Body of pancreas (tissue), 4 donors: ENCODE measurements around the gene CGB7.

ENCODE experiments used
- POLR2A ChIP-seq, 3 donors: fragments of 450-650 bp; IDR thresholded peaks; one replicate each; pipeline ENCODE4 v1.6.1; 2016; ENCODE audit warnings: antibody characterized with exemption in 3 of 3, mild to moderate bottlenecking in 2 of 3
- TF ChIP-seq, protein P1 (sequence below), 7 experiments: fragments of 450-650 bp in 4 of 7; fragments of 200-600 bp in 3 of 7; sonication (generic) in 3 of 7; IDR thresholded peaks; one replicate each; pipeline ENCODE4 v1.5.1; 2016 to 2019; ENCODE audit warnings: antibody characterized with exemption in 7 of 7

DNA sequence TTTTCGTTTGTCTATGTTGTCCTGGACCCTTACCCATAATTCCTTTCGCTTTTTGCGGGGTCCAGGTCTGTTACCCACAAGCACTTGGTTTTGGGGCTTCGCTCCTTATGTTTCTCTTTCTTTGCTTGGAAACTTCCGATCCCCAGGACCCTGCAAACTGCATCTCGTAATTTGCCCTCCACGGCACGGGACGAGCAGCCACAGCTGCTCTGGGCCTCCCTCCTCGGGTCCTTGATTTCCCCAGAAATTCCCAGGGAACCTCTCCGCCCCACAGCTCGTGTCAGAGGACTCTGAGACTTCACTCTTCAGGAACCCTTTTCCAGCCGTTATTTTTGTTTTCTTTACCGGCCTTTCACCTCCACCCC is 28.3 kb upstream of the CGB7 start:
- no peak for TF ChIP-seq POLR2A (IDR thresholded peaks at IDR 0.05)
- TF ChIP-seq, protein P1, sequence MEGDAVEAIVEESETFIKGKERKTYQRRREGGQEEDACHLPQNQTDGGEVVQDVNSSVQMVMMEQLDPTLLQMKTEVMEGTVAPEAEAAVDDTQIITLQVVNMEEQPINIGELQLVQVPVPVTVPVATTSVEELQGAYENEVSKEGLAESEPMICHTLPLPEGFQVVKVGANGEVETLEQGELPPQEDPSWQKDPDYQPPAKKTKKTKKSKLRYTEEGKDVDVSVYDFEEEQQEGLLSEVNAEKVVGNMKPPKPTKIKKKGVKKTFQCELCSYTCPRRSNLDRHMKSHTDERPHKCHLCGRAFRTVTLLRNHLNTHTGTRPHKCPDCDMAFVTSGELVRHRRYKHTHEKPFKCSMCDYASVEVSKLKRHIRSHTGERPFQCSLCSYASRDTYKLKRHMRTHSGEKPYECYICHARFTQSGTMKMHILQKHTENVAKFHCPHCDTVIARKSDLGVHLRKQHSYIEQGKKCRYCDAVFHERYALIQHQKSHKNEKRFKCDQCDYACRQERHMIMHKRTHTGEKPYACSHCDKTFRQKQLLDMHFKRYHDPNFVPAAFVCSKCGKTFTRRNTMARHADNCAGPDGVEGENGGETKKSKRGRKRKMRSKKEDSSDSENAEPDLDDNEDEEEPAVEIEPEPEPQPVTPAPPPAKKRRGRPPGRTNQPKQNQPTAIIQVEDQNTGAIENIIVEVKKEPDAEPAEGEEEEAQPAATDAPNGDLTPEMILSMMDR (IDR thresholded peaks at IDR 0.05) = no peak
